Mesenchymal stem cell (in vitro differentiated cells and primary cell): ENCODE data around the gene OTOF.

Experiments
- DNase-seq: peaks from one replicate; pipeline ENCODE4 v3.0.0-alpha.2; 2013
- H2AFZ ChIP-seq: one replicate; pipeline ENCODE4 v1.6.1; 2013; ENCODE audit warnings: low read depth, mild to moderate bottlenecking, control low read depth, inconsistent platforms, low read length, moderate library complexity
- H2AK5ac ChIP-seq: 2 replicates; pipeline ENCODE4 v1.6.1; 2013; ENCODE audit warnings: low read length, moderate library complexity, mild to moderate bottlenecking, inconsistent platforms; ENCODE audit not compliant: severe bottlenecking
- H2BK120ac ChIP-seq: one replicate; pipeline ENCODE4 v1.6.1; 2013; ENCODE audit warnings: low read depth, mild to moderate bottlenecking, inconsistent platforms, low read length, moderate library complexity
- H2BK12ac ChIP-seq, 2 experiments: one replicate each; pipeline ENCODE4 v1.6.1; 2013; ENCODE audit warnings: inconsistent platforms in 2 of 2, low read length in 2 of 2, mild to moderate bottlenecking in 2 of 2, moderate library complexity in 2 of 2, control low read depth in 1 of 2
- H2BK15ac ChIP-seq: one replicate; pipeline ENCODE4 v1.6.1; 2013; ENCODE audit warnings: mild to moderate bottlenecking, low read depth, inconsistent platforms; ENCODE audit not compliant: poor library complexity, severe bottlenecking
- H2BK5ac ChIP-seq: 2 replicates; pipeline ENCODE4 v1.6.1; 2013; ENCODE audit warnings: low read depth, mild to moderate bottlenecking, low read length, control low read depth, inconsistent platforms; ENCODE audit not compliant: poor library complexity, severe bottlenecking
- H3K14ac ChIP-seq, 2 experiments: one replicate each; pipeline ENCODE4 v1.6.1; 2013; ENCODE audit warnings: inconsistent platforms in 2 of 2, low read length in 2 of 2, control low read depth in 1 of 2, mild to moderate bottlenecking in 1 of 2, moderate library complexity in 1 of 2
- H3K18ac ChIP-seq, 2 experiments: one replicate each; pipeline ENCODE4 v1.6.1; 2013; ENCODE audit warnings: inconsistent platforms in 2 of 2, low read length in 2 of 2, control low read depth in 1 of 2, low read depth in 1 of 2, mild to moderate bottlenecking in 1 of 2
- H3K23ac ChIP-seq, 2 experiments: one replicate each; pipeline ENCODE4 v1.6.1; 2013; ENCODE audit warnings: inconsistent platforms in 2 of 2, low read length in 2 of 2, mild to moderate bottlenecking in 2 of 2, moderate library complexity in 2 of 2, control low read depth in 1 of 2
- H3K27ac ChIP-seq: 2 replicates; pipeline ENCODE4 v1.5.1; 2013; ENCODE audit warnings: mild to moderate bottlenecking, moderate library complexity, low read length, control low read depth, inconsistent platforms; ENCODE audit not compliant: poor library complexity, severe bottlenecking
- H3K27me3 ChIP-seq, 2 experiments: 2 replicates each; pipeline versions ENCODE4 v1.6.1 to v1.7.0; 2013; ENCODE audit warnings: low read length in 2 of 2, mild to moderate bottlenecking in 2 of 2, moderate library complexity in 2 of 2, control low read depth in 1 of 2, inconsistent platforms in 1 of 2; ENCODE audit not compliant: control insufficient read depth in 1 of 2, insufficient read depth in 1 of 2
- H3K36me3 ChIP-seq, 2 experiments: 2 replicates each; pipeline versions ENCODE4 v1.6.1 to v1.7.0; 2013; ENCODE audit warnings: low read length in 2 of 2, control low read depth in 1 of 2, inconsistent platforms in 1 of 2, low read depth in 1 of 2, mild to moderate bottlenecking in 1 of 2; ENCODE audit not compliant: insufficient read depth in 2 of 2, control insufficient read depth in 1 of 2
- H3K4ac ChIP-seq, 2 experiments: one replicate each; pipeline ENCODE4 v1.6.1; 2013; ENCODE audit warnings: inconsistent platforms in 2 of 2, low read length in 2 of 2, mild to moderate bottlenecking in 2 of 2, moderate library complexity in 2 of 2, control low read depth in 1 of 2, low read depth in 1 of 2
- H3K4me1 ChIP-seq: 2 replicates; pipeline ENCODE4 v1.6.1; 2013; ENCODE audit warnings: low read depth, low read length, control low read depth; ENCODE audit not compliant: control insufficient read depth, insufficient read depth
- H3K4me2 ChIP-seq: 2 replicates; pipeline ENCODE4 v1.6.1; 2013; ENCODE audit warnings: low read length, mild to moderate bottlenecking, inconsistent platforms; ENCODE audit not compliant: poor library complexity, severe bottlenecking
- H3K4me3 ChIP-seq, 2 experiments: 2 replicates each; pipeline versions ENCODE4 v1.5.1 to v1.7.0; 2013; ENCODE audit warnings: low read length in 2 of 2, mild to moderate bottlenecking in 2 of 2, control low read depth in 1 of 2, low read depth in 1 of 2; ENCODE audit not compliant: insufficient read depth in 1 of 2
- H3K79me1 ChIP-seq: replicated peaks from 2 replicates; pipeline ENCODE4 v1.6.1; 2013; ENCODE audit warnings: mild to moderate bottlenecking, control low read depth, low read length, inconsistent platforms; ENCODE audit not compliant: poor library complexity, severe bottlenecking
- H3K9ac ChIP-seq: 2 replicates; pipeline ENCODE4 v1.7.0; 2013; ENCODE audit warnings: mild to moderate bottlenecking, low read length, moderate library complexity
- H3K9me3 ChIP-seq: 2 replicates; pipeline ENCODE4 v1.7.0; 2013; ENCODE audit warnings: mild to moderate bottlenecking, low read length; ENCODE audit not compliant: control insufficient read depth
- H4K8ac ChIP-seq: one replicate; pipeline ENCODE4 v1.6.1; 2013; ENCODE audit warnings: inconsistent platforms, mild to moderate bottlenecking, low read length, moderate library complexity
- H4K91ac ChIP-seq: one replicate; pipeline ENCODE4 v1.6.1; 2013; ENCODE audit warnings: mild to moderate bottlenecking, low read length, inconsistent platforms
- whole genome bisulfite sequencing: methylation state at CpG from one replicate; pipeline ENCODE4 v1.1.7; 2013; ENCODE audit warnings: mixed read lengths; 5-methylcytosine and 5-hydroxymethylcytosine counted together

OTOF gene

GRCh38 chr2:26454561-26455001, 23.3 kb downstream of the OTOF start:
- Histone ChIP-seq H4K91ac (no peak overlapping the region), H3K18ac (no peak overlapping the region), H2BK12ac (no peak overlapping the region), H3K27ac (no peak overlapping the region), H3K79me1 (no peaks in the 10 kb centered on the region), H3K9ac (no peak overlapping the region), H2AFZ (no peak overlapping the region), H2BK5ac (no peak overlapping the region), H3K4me3 (no peak overlapping the region), H3K4me2 (no peak overlapping the region), H2BK120ac (no peak overlapping the region), H4K8ac (no peak overlapping the region), H3K4ac (no peak overlapping the region), H2BK15ac (no peak overlapping the region), H3K14ac (peak overlapping the region in 1 of 2 experiments; percentile 44), H3K9me3 (no peaks in the 10 kb centered on the region), H2AK5ac (no peak overlapping the region), H3K27me3 (peaks cover 19 to 38% of the 10 kb centered on the region in 2 experiments), H3K23ac (peak overlapping the region in 1 of 2 experiments; percentile 38), H3K4me1 (peaks cover 9% of the 10 kb centered on the region), H3K36me3 (no peaks in the 10 kb centered on the region)
- no peak for DNase-seq
- WGBS = 96% methylated on average over 9 of the region's 10 CpGs

DNA sequence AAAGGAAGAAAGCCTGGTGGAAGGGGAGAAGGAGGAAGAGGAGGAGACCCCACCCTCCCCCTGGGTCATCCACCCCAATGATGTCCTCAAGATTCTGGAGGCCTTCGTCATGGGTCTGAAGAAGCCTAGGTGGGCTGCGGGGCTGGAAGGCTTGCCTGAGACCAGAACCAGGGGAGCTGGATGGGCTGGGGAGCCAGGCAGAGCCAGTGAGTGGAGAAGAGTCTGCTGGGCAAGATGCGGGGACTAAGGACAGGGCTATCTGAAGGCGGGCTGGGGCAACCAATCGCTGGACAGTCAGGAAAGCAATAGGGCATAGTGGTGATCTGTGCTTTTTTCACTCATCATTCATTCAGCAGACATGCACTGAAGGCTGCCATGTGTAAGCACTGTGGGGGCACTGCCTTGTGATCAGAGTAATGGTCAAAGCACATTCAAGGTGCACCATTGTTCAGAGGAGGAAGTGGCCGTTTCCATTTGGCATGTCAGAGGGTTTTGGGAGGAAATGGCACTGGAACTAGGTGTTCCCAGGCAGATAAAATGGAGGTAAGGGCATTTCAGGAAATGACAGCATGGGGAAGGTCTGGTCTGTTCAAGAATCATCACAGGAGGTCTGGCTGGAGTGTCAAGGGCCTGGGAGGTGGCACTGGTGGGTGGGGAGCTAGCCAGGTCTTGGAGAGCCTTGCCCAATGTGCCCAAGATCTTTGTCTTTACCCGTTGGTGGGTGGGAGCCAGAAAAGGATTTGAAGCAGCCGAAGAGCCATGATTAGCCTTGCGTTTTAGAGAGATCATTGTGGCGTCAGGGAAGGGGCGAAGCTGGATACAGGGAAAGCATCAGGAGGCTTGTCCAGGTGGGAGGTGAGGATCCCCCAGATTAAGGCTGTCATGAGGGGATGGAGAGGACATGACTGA, 24.2 kb downstream of the OTOF start:
- Histone ChIP-seq H2BK12ac (no peak overlapping the region), H2BK15ac (no peak overlapping the region), H2AFZ (no peak overlapping the region), H3K27me3 (peaks cover 22 to 35% of the 10 kb centered on the region in 2 experiments), H4K91ac (no peak overlapping the region), H3K18ac (no peak overlapping the region), H2BK120ac (no peak overlapping the region), H3K23ac (no peak overlapping the region), H3K27ac (no peak overlapping the region), H3K4me3 (no peak overlapping the region), H3K14ac (no peak overlapping the region), H3K4ac (no peak overlapping the region), H3K4me2 (no peak overlapping the region), H3K9me3 (no peaks in the 10 kb centered on the region), H4K8ac (no peak overlapping the region), H2BK5ac (no peak overlapping the region), H3K9ac (no peak overlapping the region), H3K36me3 (no peaks in the 10 kb centered on the region), H2AK5ac (no peak overlapping the region), H3K4me1 (peaks cover 9% of the 10 kb centered on the region), H3K79me1 (no peaks in the 10 kb centered on the region)
- WGBS = 81% methylated on average over 11 of the region's 11 CpGs
- DNase-seq = no peak

- no peak overlapping the region for H2BK120ac ChIP-seq
- no peak overlapping the region for H2AFZ ChIP-seq
- no peak overlapping the region for H3K4ac ChIP-seq
- H3K27me3 ChIP-seq = peaks cover 22 to 26% of the 10 kb centered on the region in 2 experiments
- no peak overlapping the region for H3K14ac ChIP-seq
- no peaks in the 10 kb centered on the region for H3K36me3 ChIP-seq
- no peak overlapping the region for H2BK12ac ChIP-seq
- H2AK5ac ChIP-seq = no peak overlapping the region
- H4K91ac ChIP-seq = no peak overlapping the region
- H3K4me3 ChIP-seq = no peak overlapping the region
- 100% methylated on average over 1 of the region's 1 CpG for WGBS
- no peaks in the 10 kb centered on the region for H3K79me1 ChIP-seq
- no peak for DNase-seq
- H4K8ac ChIP-seq = no peak overlapping the region
- H2BK5ac ChIP-seq = no peak overlapping the region
- H2BK15ac ChIP-seq = no peak overlapping the region
- H3K9me3 ChIP-seq = no peaks in the 10 kb centered on the region
- no peaks in the 10 kb centered on the region for H3K4me1 ChIP-seq
- no peak overlapping the region for H3K18ac ChIP-seq
- no peak overlapping the region for H3K27ac ChIP-seq
- H3K9ac ChIP-seq = no peak overlapping the region
- no peak overlapping the region for H3K4me2 ChIP-seq
- H3K23ac ChIP-seq = no peak overlapping the region
These were observed 26.2 kb downstream of the OTOF start for GRCh38 chr2:26451700-26452099.

DNA sequence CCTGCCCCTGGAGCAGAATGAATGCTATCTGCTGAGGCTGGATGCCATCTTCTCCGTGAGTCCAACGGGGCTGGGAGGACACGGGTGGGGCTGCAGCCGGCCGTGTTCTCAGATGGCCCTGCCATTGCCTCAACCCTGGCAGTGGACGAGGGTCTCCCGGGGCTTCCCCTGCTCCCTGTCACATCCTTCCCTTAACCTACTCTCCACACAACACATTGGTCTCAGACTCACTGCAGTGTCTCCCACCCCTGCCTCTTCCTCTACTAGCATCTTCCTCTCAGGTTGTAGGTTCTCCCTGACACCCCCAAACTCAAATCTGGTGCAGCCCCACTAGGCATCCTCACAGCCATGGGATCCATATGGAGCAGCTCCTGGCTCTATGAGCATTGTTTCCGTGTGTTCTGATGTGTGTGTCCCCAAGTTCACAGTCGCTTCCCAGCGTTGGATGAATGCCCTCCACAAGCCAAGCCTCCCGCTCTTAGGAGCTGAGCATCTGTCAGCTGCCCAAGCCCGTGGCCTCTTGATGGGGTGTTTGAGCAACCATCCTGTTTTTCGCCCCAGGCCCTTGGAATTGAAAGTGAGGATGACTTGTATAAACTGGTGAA, 27.8 kb downstream of the OTOF start:
- Histone ChIP-seq H3K9ac (no peak overlapping the region), H3K18ac (no peak overlapping the region)

More for the DNA sequence above, 27.8 kb downstream of the OTOF start:
- Histone ChIP-seq H3K27me3 (peaks cover 20 to 22% of the 10 kb centered on the region in 2 experiments), H3K14ac (no peak overlapping the region), H2BK15ac (no peak overlapping the region), H3K36me3 (no peaks in the 10 kb centered on the region), H3K79me1 (no peaks in the 10 kb centered on the region), H4K8ac (no peak overlapping the region), H3K4me1 (no peaks in the 10 kb centered on the region), H3K4ac (no peak overlapping the region), H2BK5ac (no peak overlapping the region), H3K4me2 (no peak overlapping the region), H3K4me3 (no peak overlapping the region), H3K27ac (no peak overlapping the region), H3K23ac (no peak overlapping the region), H2AK5ac (no peak overlapping the region), H2BK12ac (no peak overlapping the region), H2AFZ (no peak overlapping the region), H2BK120ac (no peak overlapping the region), H3K9me3 (no peaks in the 10 kb centered on the region), H4K91ac (peak overlapping the region; percentile 18)
- WGBS = 93% methylated on average over 13 of the region's 13 CpGs
- no peak for DNase-seq
